ENCODE data around the gene SS18L1.

- TF ChIP-seq BHLHE40 (IDR thresholded peaks at IDR 0.05; ENCODE audit: borderline replicate concordance) (no peak), ELF4 (IDR thresholded peaks at IDR 0.05) (no peak), SP1 (IDR thresholded peaks at IDR 0.05) (no peak), SUZ12 (IDR thresholded peaks at IDR 0.05) (no peak), NFRKB (IDR thresholded peaks at IDR 0.05) (no peak)
Measured at GRCh38 chr20:62126141-62126540, 17.4 kb upstream of the SS18L1 start.
